SU-DHL-6 (cell line): ENCODE results near the gene TEC.

Source experiments
- H2AFZ ChIP-seq: fragments of 200-600 bp; sonication (generic); 2 replicates; pipeline ENCODE4 v1.6.1; 2014; ENCODE audit warnings: low read depth, mild to moderate bottlenecking, moderate library complexity, mixed read lengths, antibody characterized with exemption, low read length; ENCODE audit not compliant: severe bottlenecking
- H3F3A ChIP-seq: fragments of 200-600 bp; shearing (Covaris generic); 2 replicates; pipeline ENCODE4 v1.6.0; 2016; ENCODE audit warnings: antibody characterized with exemption, mild to moderate bottlenecking; ENCODE audit not compliant: insufficient read depth
- H3K27ac ChIP-seq: fragments of 200-600 bp; sonication (generic); 2 replicates; pipeline ENCODE4 v1.5.1; 2016; ENCODE audit warnings: low read depth, mild to moderate bottlenecking, low read length, moderate library complexity, mixed read lengths
- H3K27me3 ChIP-seq: fragments of 200-600 bp; sonication (generic), shearing (Covaris generic); 2 replicates; pipeline ENCODE4 v1.6.0; 2014; ENCODE audit warnings: mild to moderate bottlenecking, low read length
- H3K36me3 ChIP-seq: fragments of 200-600 bp; sonication (generic); 2 replicates; pipeline ENCODE4 v1.6.1; 2014; ENCODE audit warnings: mild to moderate bottlenecking, low read length, mixed read lengths
- H3K4me2 ChIP-seq: fragments of 300-600, 200-600 bp; shearing (Covaris generic), sonication (generic); 2 replicates; pipeline ENCODE4 v1.6.0; 2014; ENCODE audit warnings: low read length, low read depth, mild to moderate bottlenecking; ENCODE audit not compliant: poor library complexity, severe bottlenecking
- H3K4me3 ChIP-seq: fragments of 200-600 bp; sonication (generic); 2 replicates; pipeline ENCODE4 v1.5.1; 2014; ENCODE audit warnings: antibody characterized with exemption, low read length, mild to moderate bottlenecking, mixed read lengths; ENCODE audit not compliant: insufficient read depth, poor library complexity, severe bottlenecking
- H3K79me2 ChIP-seq: fragments of 200-600 bp; sonication (generic); 2 replicates; pipeline ENCODE4 v1.6.1; 2014; ENCODE audit warnings: mild to moderate bottlenecking, low read length, moderate library complexity; ENCODE audit not compliant: insufficient read depth
- H3K9ac ChIP-seq: fragments of 200-600 bp; sonication (generic); 2 replicates; pipeline ENCODE4 v1.7.0; 2014; ENCODE audit warnings: mild to moderate bottlenecking, low read length
- H3K9me2 ChIP-seq: fragments of 200-600 bp; sonication (generic); replicated peaks from 2 replicates; pipeline ENCODE4 v1.6.1; 2014; ENCODE audit warnings: low read length; ENCODE audit not compliant: insufficient read depth
- H3K9me3 ChIP-seq: fragments of 200-600 bp; sonication (generic); 2 replicates; pipeline ENCODE4 v1.6.1; 2014; ENCODE audit warnings: low read length, mixed read lengths; ENCODE audit not compliant: insufficient read depth
- H4K20me1 ChIP-seq: fragments of 200-600 bp; sonication (generic); 2 replicates; pipeline ENCODE4 v1.6.1; 2014; ENCODE audit warnings: low read depth, mild to moderate bottlenecking, antibody characterized with exemption, low read length, moderate library complexity, mixed read lengths
- CTCF ChIP-seq: fragments of 200-600 bp; sonication (generic); IDR thresholded peaks from one replicate; pipeline ENCODE4 v1.5.1; 2017; ENCODE audit warnings: antibody characterized with exemption, mild to moderate bottlenecking, low read length, moderate library complexity; ENCODE audit not compliant: insufficient read depth, poor library complexity, severe bottlenecking
- EZH2phosphoT487 ChIP-seq: fragments of 200-600 bp; sonication (generic), shearing (Covaris generic); conservative IDR thresholded peaks from 2 replicates; pipeline ENCODE4 v1.6.1; 2018; ENCODE audit warnings: mild to moderate bottlenecking, antibody characterized with exemption, low read length, moderate library complexity, mixed read lengths

Gene TEC

GRCh38 chr4:48248559-48248953 is 21.1 kb downstream of the TEC start:
- peaks cover 15% of the 10 kb centered on the region for H3K36me3 ChIP-seq
- peaks cover 100% of the 10 kb centered on the region for H3K79me2 ChIP-seq
- no peak overlapping the region for H2AFZ ChIP-seq

DNA sequence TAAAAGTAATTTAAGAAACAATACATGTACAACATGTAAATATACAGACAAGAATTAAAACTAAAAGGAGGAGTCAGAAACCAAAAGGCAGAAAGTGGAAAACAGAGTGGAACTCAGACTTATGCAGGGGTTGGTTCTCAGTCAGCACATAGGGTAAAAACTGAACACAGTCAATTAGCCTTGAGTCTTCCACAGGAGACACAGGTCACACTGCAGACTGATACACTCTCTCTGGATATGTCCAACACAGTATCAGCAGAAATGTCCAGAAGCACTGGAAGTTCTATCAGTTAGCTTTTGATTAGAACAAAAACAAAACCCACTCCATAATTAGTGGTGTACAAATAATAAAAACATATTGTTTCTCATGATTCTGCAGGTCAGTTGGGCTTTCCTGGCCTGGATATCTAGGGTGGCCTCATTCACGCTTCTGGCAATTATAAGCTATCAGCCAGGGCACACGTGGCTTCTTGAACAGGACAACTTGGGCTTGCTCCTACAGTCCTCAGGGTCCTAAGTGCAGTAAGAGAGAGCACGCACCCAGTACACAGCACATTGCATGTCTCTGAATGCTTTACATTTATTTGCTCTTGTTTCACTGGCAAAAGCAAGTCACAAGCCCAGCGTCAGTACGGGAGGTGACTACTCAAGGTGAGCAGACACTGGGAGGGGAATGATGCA is 21.6 kb downstream of the TEC start:
- H3K79me2 ChIP-seq, result peaks cover 100% of the 10 kb centered on the region
- no peaks in the 10 kb centered on the region for H3K9me3 ChIP-seq
- H3K9me2 ChIP-seq, result no peaks in the 10 kb centered on the region
- no peak overlapping the region for H2AFZ ChIP-seq
- peaks cover 20% of the 10 kb centered on the region; the same call in 1 of the 2 replicates for H4K20me1 ChIP-seq
- H3K4me2 ChIP-seq, result peak overlapping the region; percentile 36
- H3K36me3 ChIP-seq, result peaks cover 15% of the 10 kb centered on the region
- H3K4me3 ChIP-seq, result no peak overlapping the region
- no peak for TF ChIP-seq EZH2phosphoT487
- TF ChIP-seq CTCF, result no peak
- no peak overlapping the region for H3K9ac ChIP-seq
- H3K27ac ChIP-seq, result peak overlapping the region; percentile 27; the same call in 1 of the 2 replicates
- H3F3A ChIP-seq, result peaks cover 9% of the 10 kb centered on the region; the same call in 1 of the 2 replicates
- no peaks in the 10 kb centered on the region for H3K27me3 ChIP-seq

More at GRCh38 chr4:48248559-48248953, 21.1 kb downstream of the TEC start:
- no peaks in the 10 kb centered on the region for H3K9me2 ChIP-seq
- 0 out of 2 replicates have a peak, but pooled peaks cover 5% of the 10 kb centered on the region for H3F3A ChIP-seq
- H3K4me3 ChIP-seq, result no peak overlapping the region
- peak overlapping the region; percentile 18 for H3K4me2 ChIP-seq
- TF ChIP-seq EZH2phosphoT487 (no peak), CTCF (no peak)
- H3K9ac ChIP-seq, result no peak overlapping the region
- no peaks in the 10 kb centered on the region for H3K9me3 ChIP-seq
- H3K27me3 ChIP-seq, result no peaks in the 10 kb centered on the region
- H4K20me1 ChIP-seq, result peaks cover 20% of the 10 kb centered on the region; the same call in 1 of the 2 replicates
- peak overlapping the region; percentile 15; the same call in 1 of the 2 replicates for H3K27ac ChIP-seq

DNA sequence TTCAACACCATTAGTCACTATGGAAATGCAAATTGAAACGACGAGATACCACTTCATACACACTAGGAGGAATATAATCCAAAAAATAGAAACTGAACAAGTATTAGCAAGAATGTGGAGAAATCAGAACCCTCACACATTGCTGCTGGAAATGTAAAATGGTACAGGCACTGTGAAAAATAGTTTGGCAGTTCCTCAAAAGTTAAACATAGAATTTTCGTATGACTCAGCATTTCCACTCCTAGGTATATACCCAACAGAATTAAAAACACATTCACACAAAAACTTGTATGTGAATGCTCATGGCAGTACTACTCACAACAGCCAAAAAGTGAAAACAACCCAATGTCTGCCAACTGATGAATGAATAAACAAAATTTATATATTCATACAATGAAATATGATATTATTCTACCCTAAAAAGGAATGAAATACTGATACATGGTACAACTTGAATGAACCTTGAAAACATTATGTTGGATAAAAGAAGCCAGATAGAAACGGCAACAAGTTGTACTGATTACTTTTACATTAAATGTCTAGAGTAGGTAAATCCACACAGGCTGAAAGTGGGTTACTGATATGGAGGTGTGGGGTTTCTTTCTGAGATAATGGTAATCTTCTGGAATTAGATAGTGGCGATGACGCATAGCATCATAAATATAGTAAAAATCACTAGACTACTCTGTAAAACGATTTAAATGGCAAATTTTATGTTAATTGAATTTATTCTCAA is 22.3 kb downstream of the TEC start:
- peaks cover 20% of the 10 kb centered on the region; the same call in 1 of the 2 replicates for H4K20me1 ChIP-seq
- no peaks in the 10 kb centered on the region for H3K27me3 ChIP-seq
- TF ChIP-seq EZH2phosphoT487 (no peak), CTCF (no peak)
- H3K9ac ChIP-seq, result no peak overlapping the region
- no peaks in the 10 kb centered on the region for H3K9me3 ChIP-seq
- peaks cover 15% of the 10 kb centered on the region for H3K36me3 ChIP-seq
- H2AFZ ChIP-seq, result no peak overlapping the region
- H3K4me3 ChIP-seq, result no peak overlapping the region
- H3K27ac ChIP-seq, result peak overlapping the region; percentile 27
- peaks cover 100% of the 10 kb centered on the region for H3K79me2 ChIP-seq
- H3K9me2 ChIP-seq, result no peaks in the 10 kb centered on the region
- peaks cover 9% of the 10 kb centered on the region for H3F3A ChIP-seq
- peak overlapping the region; percentile 36 for H3K4me2 ChIP-seq
